NT2/D1 (cell line): ENCODE results near the gene HSF5.

Experiments used
- SUZ12 ChIP-seq: IDR thresholded peaks from 2 replicates; pipeline ENCODE4 v1.6.1; 2011; ENCODE audit not compliant: insufficient read length, insufficient read depth; ENCODE audit errors: extremely low read depth
- YY1 ChIP-seq: IDR thresholded peaks from 2 replicates; pipeline ENCODE4 v1.6.1; 2011; ENCODE audit not compliant: insufficient read length, insufficient read depth

GRCh38 chr17:58384897-58385296 is 103.3 kb downstream of the HSF5 start:
- TF ChIP-seq YY1 (no peak), SUZ12 (no peak)
